Measurements from ENCODE around the gene ATP5F1A. TPM values are rescaled to one million over a fixed set of nuclear protein-coding genes. Genes with fewer than 3 reads are reported as not detected.

Gene ATP5F1A
- 847 and 912 TPM in 2 replicates for total RNA-seq (ENCODE audit: low replicate concordance)

DNA sequence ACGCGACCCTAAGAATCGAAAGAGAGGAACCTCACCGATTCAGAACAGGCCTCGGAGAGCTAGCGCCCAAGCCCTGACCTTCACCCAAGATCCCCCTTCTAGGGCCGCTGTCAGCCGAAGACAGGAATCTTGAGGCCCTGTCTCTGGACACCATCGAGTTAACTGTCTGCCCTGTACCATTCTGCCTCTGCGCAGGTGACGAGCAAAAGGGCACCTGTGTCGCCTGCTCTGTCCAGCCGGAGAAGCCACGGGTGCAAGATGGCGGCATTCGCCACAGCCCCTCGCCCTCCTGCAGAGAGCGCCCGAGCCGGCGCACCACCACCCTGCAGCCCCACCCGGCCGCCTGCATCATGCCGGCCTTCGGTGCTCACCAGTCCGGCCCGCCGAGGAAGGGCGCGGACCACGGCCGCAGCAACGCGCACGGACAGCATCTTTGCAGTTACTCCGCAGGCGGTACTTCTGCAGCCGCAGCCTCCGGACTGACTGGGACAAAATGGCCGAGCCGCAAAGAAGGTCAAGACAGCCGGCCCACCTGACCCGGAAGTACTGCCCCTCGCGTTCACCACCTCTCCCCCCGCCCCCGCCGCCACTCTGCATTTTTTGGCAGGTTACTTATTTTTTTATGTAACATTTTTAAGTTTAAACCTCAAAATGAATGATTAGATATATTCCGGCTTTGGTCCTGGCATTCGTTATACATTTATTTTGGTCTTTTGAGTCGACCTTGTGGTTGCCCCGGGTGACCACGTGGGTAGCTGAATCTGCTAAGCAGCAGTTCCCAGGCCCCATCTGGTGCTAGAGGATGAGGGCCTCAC, at the start of gene ATP5F1A:
TSS of gene ATP5F1A (minus strand) at position 496 of the 815 bp plus-strand sequence. CDS start at position 431, 65 bp downstream.

GRCh38 chr18:46104128-46104911, 6.2 kb upstream of the ATP5F1A start, which contains the start of gene HAUS1:
TSS of gene HAUS1 (plus strand) at chr18:46104385. CDS start at chr18:46104412, 27 bp downstream.

DNA sequence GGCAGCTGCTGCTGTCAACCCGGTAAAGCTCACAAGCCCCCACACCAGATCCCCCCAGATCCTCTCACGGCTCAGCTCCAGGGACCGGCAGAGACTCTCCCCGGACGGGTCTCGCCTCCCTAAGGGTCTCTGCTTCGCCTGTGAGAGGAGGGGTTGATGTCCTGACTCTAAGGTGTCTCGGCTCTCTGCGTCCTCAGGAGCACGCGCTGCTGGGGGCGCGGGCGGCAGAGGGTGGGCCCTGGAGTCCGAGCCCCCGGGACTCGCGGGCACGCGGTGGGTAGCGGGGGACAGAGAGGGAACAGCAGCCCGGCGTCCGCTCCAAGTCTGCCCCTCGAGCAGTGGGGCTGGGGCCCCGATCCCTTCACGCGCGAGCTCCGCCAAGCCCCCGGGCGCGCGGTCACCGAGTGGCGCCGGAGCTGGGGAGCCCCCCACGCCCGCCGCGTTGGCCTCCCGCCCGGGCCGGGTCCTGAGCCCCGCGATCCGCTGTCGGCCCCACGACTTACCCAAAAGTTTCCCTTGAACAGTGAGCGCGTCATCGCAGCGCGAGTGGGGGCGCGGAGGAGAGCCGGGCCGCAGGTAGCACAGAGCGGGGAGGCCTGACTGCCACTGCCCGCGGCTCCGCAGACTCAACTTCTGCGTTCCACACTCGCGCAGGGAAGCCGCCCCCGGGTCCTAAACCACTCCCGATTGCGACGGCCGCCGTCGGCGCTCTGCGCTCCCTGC, 26.3 kb downstream of the ATP5F1A start, which contains the start of gene PSTPIP2:
TSS of gene PSTPIP2 (minus strand) at position 608 of the 723 bp plus-strand sequence. CDS start at position 536, 72 bp downstream.

Other genes starting within 250 kb of the ATP5F1A start
- gene EPG5, start 131.0 kb downstream of the ATP5F1A start, total RNA-seq (ENCODE audit: low replicate concordance): 20.4 and 30.5 TPM in 2 replicates
- 2.1 and 5.4 TPM in 2 replicates for gene PSTPIP2, start 26.0 kb downstream of the ATP5F1A start, total RNA-seq (ENCODE audit: low replicate concordance)
- gene HAUS1, start 6.1 kb upstream of the ATP5F1A start, total RNA-seq (ENCODE audit: low replicate concordance): 18.7 and 25.6 TPM in 2 replicates